ENCODE measurements around the gene FCAR.
"Not testable (repeated sequence)": the region's sequence is repeated elsewhere in the genome, so short reads cannot be mapped to it uniquely, and the experiment has no call there.

Gene FCAR

GRCh38 chr19:54873990-54874389, at the start of gene FCAR:
Gene FCAR, plus strand, starts transcription at chr19:54874235. Its CDS starts 55 bp downstream, at chr19:54874290.
- DNase-seq (ENCODE audit: low read depth in 2 of 2), result no peak

GRCh38 chr19:54824416-54824815, 49.6 kb upstream of the FCAR start:
- DNase-seq (ENCODE audit: low read depth in 2 of 2), result not testable (repeated sequence)

- not testable (repeated sequence) for DNase-seq (ENCODE audit: low read depth in 2 of 2)
Observed at GRCh38 chr19:54825326-54825725, 48.7 kb upstream of the FCAR start.

GRCh38 chr19:54828064-54828463, 46.0 kb upstream of the FCAR start:
- not testable (repeated sequence) for DNase-seq (ENCODE audit: low read depth in 2 of 2)

- not testable (repeated sequence) for DNase-seq (ENCODE audit: low read depth in 2 of 2)
Observed at GRCh38 chr19:54832496-54832895, 41.5 kb upstream of the FCAR start, which contains the start of gene KIR2DS4. Gene KIR2DS4, plus strand, starts transcription at chr19:54832676.

GRCh38 chr19:54835126-54835525, 38.9 kb upstream of the FCAR start:
- DNase-seq (ENCODE audit: low read depth in 2 of 2), result not testable (repeated sequence)

GRCh38 chr19:54837522-54837921, 36.5 kb upstream of the FCAR start:
- not testable (repeated sequence) for DNase-seq (ENCODE audit: low read depth in 2 of 2)

GRCh38 chr19:54843171-54843570, 30.9 kb upstream of the FCAR start:
- not testable (repeated sequence) for DNase-seq (ENCODE audit: low read depth in 2 of 2)

- not testable (repeated sequence) for DNase-seq (ENCODE audit: low read depth in 2 of 2)
Observed at GRCh38 chr19:54850061-54850640, 23.9 kb upstream of the FCAR start, which contains the start of gene KIR3DL2. Gene KIR3DL2, plus strand, starts transcription at chr19:54850443. Its CDS starts 33 bp downstream, at chr19:54850476.

GRCh38 chr19:54850930-54851329, 23.1 kb upstream of the FCAR start:
- no peak for DNase-seq (ENCODE audit: low read depth in 2 of 2)

GRCh38 chr19:54851353-54851752, 22.7 kb upstream of the FCAR start:
- DNase-seq (ENCODE audit: low read depth in 2 of 2), result no peak

- DNase-seq (ENCODE audit: low read depth in 2 of 2), result not testable (repeated sequence)
Observed at GRCh38 chr19:54855241-54855640, 18.8 kb upstream of the FCAR start.

- DNase-seq (ENCODE audit: low read depth in 2 of 2), result not testable (repeated sequence)
Observed at GRCh38 chr19:54858476-54858875, 15.6 kb upstream of the FCAR start.

- DNase-seq (ENCODE audit: low read depth in 2 of 2), result not testable (repeated sequence)
Observed at GRCh38 chr19:54859421-54859820, 14.6 kb upstream of the FCAR start.

GRCh38 chr19:54863459-54863858, 10.6 kb upstream of the FCAR start:
- not testable (repeated sequence) for DNase-seq (ENCODE audit: low read depth in 2 of 2)

GRCh38 chr19:54871696-54872095, 2.3 kb upstream of the FCAR start:
- no peak for DNase-seq (ENCODE audit: low read depth in 2 of 2)

GRCh38 chr19:54875506-54875905, 1.5 kb downstream of the FCAR start:
- no peak for DNase-seq (ENCODE audit: low read depth in 2 of 2)

- no peak for DNase-seq (ENCODE audit: low read depth in 2 of 2)
Observed at GRCh38 chr19:54877471-54877870, 3.4 kb downstream of the FCAR start.

GRCh38 chr19:54881884-54882283, 7.8 kb downstream of the FCAR start:
- DNase-seq (ENCODE audit: low read depth in 2 of 2), result no peak

- DNase-seq (ENCODE audit: low read depth in 2 of 2), result no peak
Observed at GRCh38 chr19:54882758-54883157, 8.7 kb downstream of the FCAR start.

GRCh38 chr19:54883228-54883627, 9.2 kb downstream of the FCAR start:
- no peak for DNase-seq (ENCODE audit: low read depth in 2 of 2)

GRCh38 chr19:54888239-54888638, 14.2 kb downstream of the FCAR start:
- no peak for DNase-seq (ENCODE audit: low read depth in 2 of 2)

GRCh38 chr19:54889566-54889965, 15.5 kb downstream of the FCAR start:
- no peak for DNase-seq (ENCODE audit: low read depth in 2 of 2)

GRCh38 chr19:54893406-54893805, 19.4 kb downstream of the FCAR start:
- no peak for DNase-seq (ENCODE audit: low read depth in 2 of 2)

Measured in stimulated activated CD4-positive, alpha-beta T cell treated with anti-CD3 and anti-CD28 coated beads, Interleukin-1b, Interleukin-23, amount 100 ng/mL, for 1 hour (primary cell).